Caco-2 (cell line): ENCODE results near the gene SAMD4B. TPM values are rescaled to one million over a fixed set of nuclear protein-coding genes. Genes with fewer than 3 reads are reported as not detected.

Source experiments
- BruUV-seq: library from RNA; stranded (reverse); fragments of 400-500 nt; replicated peaks from 2 replicates; lab custom pipeline; 2021; lab: Mats Ljungman, UMichigan
- CTCF ChIA-PET: fragments of 300-600 bp; sonication (Branson Sonifier 250); formaldehyde crosslinking; loops from one replicate; lab custom pipeline; 2022; ENCODE audit warnings: antibody characterized with exemption; lab: Charles Lee
- POLR2A ChIA-PET: fragments of 300-600 bp; sonication (Branson Sonifier 250); formaldehyde crosslinking; loops from one replicate; lab custom pipeline; 2022; ENCODE audit warnings: antibody characterized with exemption; lab: Charles Lee
- DNase-seq, 2 experiments: peaks; one replicate each; pipeline versions ENCODE4 v3.0.0 to v3.0.0-alpha.2; 2020 to 2022
- H3K27me3 ChIP-seq: replicated peaks from 2 replicates; pipeline ENCODE4 v1.6.0; 2011; ENCODE audit warnings: low read length; ENCODE audit not compliant: control insufficient read depth, insufficient read depth
- H3K36me3 ChIP-seq: 2 replicates; pipeline ENCODE4 v1.5.1; 2011; ENCODE audit warnings: low read length; ENCODE audit not compliant: control insufficient read depth, insufficient read depth
- H3K4me1 ChIP-seq: fragments of 250-450 bp; sonication (Bioruptor Pico); 2 replicates; pipeline ENCODE4 v1.5.1; 2020; ENCODE audit warnings: mild to moderate bottlenecking
- H3K4me3 ChIP-seq: 2 replicates; pipeline ENCODE4 v1.5.1; 2011; ENCODE audit warnings: low read depth, mild to moderate bottlenecking, control low read depth, low read length
- H3K9me3 ChIP-seq: fragments of 250-450 bp; sonication (Bioruptor Pico); 2 replicates; pipeline ENCODE4 v1.5.1; 2020; ENCODE audit warnings: mild to moderate bottlenecking, moderate library complexity
- H3K27ac Mint-ChIP-seq: one replicate; pipeline ENCODE4 v1.8.0; 2022; ENCODE audit warnings: mixed read lengths; ENCODE audit not compliant: unreplicated experiment
- H3K27me3 Mint-ChIP-seq: one replicate; pipeline ENCODE4 v1.8.0; 2022; ENCODE audit warnings: mixed read lengths; ENCODE audit not compliant: insufficient read depth, unreplicated experiment
- H3K36me3 Mint-ChIP-seq: one replicate; pipeline ENCODE4 v1.8.0; 2022; ENCODE audit warnings: mild to moderate bottlenecking, mixed read lengths; ENCODE audit not compliant: insufficient read depth, unreplicated experiment
- H3K4me1 Mint-ChIP-seq: one replicate; pipeline ENCODE4 v1.8.0; 2022; ENCODE audit warnings: low read depth, mixed read lengths; ENCODE audit not compliant: unreplicated experiment
- H3K4me3 Mint-ChIP-seq: one replicate; pipeline ENCODE4 v1.8.0; 2022; ENCODE audit warnings: mild to moderate bottlenecking, moderate library complexity, mixed read lengths; ENCODE audit not compliant: unreplicated experiment
- H3K9me3 Mint-ChIP-seq: one replicate; pipeline ENCODE4 v1.8.0; 2022; ENCODE audit warnings: mixed read lengths; ENCODE audit not compliant: unreplicated experiment
- CTCF ChIP-seq, 2 experiments: fragments of 200-600 bp in 1 of 2; IDR thresholded peaks; 1 replicate in 1 of 2; 2 replicates in 1 of 2; pipeline versions ENCODE4 v1.5.1 to v1.8.0; 2011 to 2022; ENCODE audit warnings: antibody characterized with exemption in 1 of 2, control low read depth in 1 of 2, inconsistent platforms in 1 of 2, low read depth in 1 of 2, low read length in 1 of 2, mild to moderate bottlenecking in 1 of 2, moderate library complexity in 1 of 2; ENCODE audit not compliant: insufficient read depth in 1 of 2, severe bottlenecking in 1 of 2, unreplicated experiment in 1 of 2
- intact Hi-C: fragments of 100-400 bp; cut with micrococcal nuclease; formaldehyde crosslinking; loops from one replicate; pipeline ENCODE4 v1.10.0; 2022; ENCODE audit not compliant: unreplicated experiment
- total RNA-seq: library from RNA; stranded (reverse); gene quantifications from 2 replicates; pipeline ENCODE4 v1.2.3, GENCODE V29; 2022

SAMD4B gene
- total RNA-seq, 1 experiment from 2014 or later: 132 TPM

GRCh38 chr19:39334444-39334976 lies 7.7 kb upstream of the SAMD4B start:
- TF ChIP-seq CTCF (IDR thresholded peaks at IDR 0.05; ENCODE audit: insufficient read depth in 1 of 2, low read depth in 1 of 2, low read length in 1 of 2, severe bottlenecking in 1 of 2, unreplicated experiment in 1 of 2): no peak
- Mint-ChIP-seq H3K9me3 (no peaks in the 10 kb centered on the region), H3K36me3 (no peaks in the 10 kb centered on the region), H3K4me1 (peaks cover 7% of the 10 kb centered on the region), H3K27me3 (no peaks in the 10 kb centered on the region), H3K4me3 (no peak overlapping the region), H3K27ac (no peak overlapping the region)
- ChIA-PET POLR2A (no interaction called here), CTCF (no interaction called here)
- no peak overlapping the region for H3K4me3 ChIP-seq
- H3K9me3 ChIP-seq: no peaks in the 10 kb centered on the region
- BruUV-seq: no TSS peak
- H3K36me3 ChIP-seq: no peaks in the 10 kb centered on the region
- peaks cover 3% of the 10 kb centered on the region for H3K4me1 ChIP-seq
- H3K27me3 ChIP-seq: no peaks in the 10 kb centered on the region
- intact Hi-C loops: no loop called here
- no peak for DNase-seq

- Histone ChIP-seq H3K36me3 (no peaks in the 10 kb centered on the region), H3K4me3 (no peak overlapping the region), H3K27me3 (no peaks in the 10 kb centered on the region), H3K9me3 (no peaks in the 10 kb centered on the region), H3K4me1 (peaks cover 3% of the 10 kb centered on the region)
- no peaks in the 10 kb centered on the region for H3K9me3 Mint-ChIP-seq
- ChIA-PET POLR2A (no interaction called here), CTCF (no interaction called here)
- H3K36me3 Mint-ChIP-seq: no peaks in the 10 kb centered on the region
- intact Hi-C loops: no loop called here
- TF ChIP-seq CTCF (IDR thresholded peaks at IDR 0.05; ENCODE audit: insufficient read depth in 1 of 2, low read depth in 1 of 2, low read length in 1 of 2, severe bottlenecking in 1 of 2, unreplicated experiment in 1 of 2): no peak
- no peak for DNase-seq
- BruUV-seq: no TSS peak
- peaks cover 7% of the 10 kb centered on the region for H3K4me1 Mint-ChIP-seq
- H3K27ac Mint-ChIP-seq: no peak overlapping the region
- no peak overlapping the region for H3K4me3 Mint-ChIP-seq
- H3K27me3 Mint-ChIP-seq: no peaks in the 10 kb centered on the region
Observed at GRCh38 chr19:39335168-39335548, 7.1 kb upstream of the SAMD4B start.

GRCh38 chr19:39336483-39336882 lies 5.7 kb upstream of the SAMD4B start:
- peaks cover 10% of the 10 kb centered on the region for H3K4me1 ChIP-seq
- Mint-ChIP-seq H3K9me3 (no peaks in the 10 kb centered on the region), H3K36me3 (peaks cover 4% of the 10 kb centered on the region), H3K4me1 (peaks cover 16% of the 10 kb centered on the region), H3K27ac (no peak overlapping the region), H3K27me3 (no peaks in the 10 kb centered on the region), H3K4me3 (no peak overlapping the region)
- ChIA-PET CTCF (no interaction called here), POLR2A (no interaction called here)
- H3K27me3 ChIP-seq: no peaks in the 10 kb centered on the region
- no peak for DNase-seq
- no peak overlapping the region for H3K4me3 ChIP-seq
- H3K9me3 ChIP-seq: no peaks in the 10 kb centered on the region
- no peak for TF ChIP-seq CTCF (IDR thresholded peaks at IDR 0.05; ENCODE audit: insufficient read depth in 1 of 2, low read depth in 1 of 2, low read length in 1 of 2, severe bottlenecking in 1 of 2, unreplicated experiment in 1 of 2)
- BruUV-seq: no TSS peak
- H3K36me3 ChIP-seq: no peaks in the 10 kb centered on the region
- intact Hi-C loops: no loop called here
